Stimulated activated CD8-positive, alpha-beta memory T cell treated with anti-CD3 and anti-CD28 coated beads, Interleukin-4, amount 100 ng/mL, for 48 hours (primary cell): ENCODE measurements around the gene LLGL1.
A peak's percentile ranks its signal among the peaks of the same experiment; 100 is the strongest.
"Not testable (repeated sequence)": the region's sequence is repeated elsewhere in the genome, so short reads cannot be mapped to it uniquely, and the experiment has no call there.

Experiments used
- DNase-seq: peaks from one replicate; pipeline ENCODE4 v3.0.0-alpha.2; 2020

The LLGL1 gene

GRCh38 chr17:18194804-18195203, 30.6 kb upstream of the LLGL1 start:
- DNase-seq, result no peak

GRCh38 chr17:18195246-18195645, 30.2 kb upstream of the LLGL1 start:
- no peak for DNase-seq

- DNase-seq, result no peak
Measured at GRCh38 chr17:18197535-18198194, 27.8 kb upstream of the LLGL1 start.

GRCh38 chr17:18198530-18198929, 26.9 kb upstream of the LLGL1 start:
- no peak for DNase-seq

GRCh38 chr17:18201108-18201507, 24.3 kb upstream of the LLGL1 start:
- no peak for DNase-seq

DNA sequence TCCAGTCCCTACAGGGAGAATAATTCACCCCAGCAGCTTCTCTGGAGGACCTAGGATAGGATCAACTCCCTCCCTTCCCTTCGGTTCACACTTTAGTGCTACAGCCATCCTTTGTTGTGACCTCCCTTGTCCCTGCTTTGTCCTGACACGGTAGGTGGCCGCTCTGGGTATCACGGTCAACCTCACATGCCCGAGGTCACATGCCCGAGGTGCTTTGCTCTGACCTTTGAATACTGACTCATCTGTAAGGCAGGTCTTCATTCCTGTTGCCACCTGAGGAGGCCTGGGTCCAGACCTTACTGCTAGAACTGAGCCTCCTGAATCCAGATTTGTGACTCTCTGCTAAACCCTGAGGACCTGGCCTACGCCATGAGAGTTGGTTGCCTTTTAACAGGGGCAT, 22.1 kb upstream of the LLGL1 start:
- no peak for DNase-seq

DNA sequence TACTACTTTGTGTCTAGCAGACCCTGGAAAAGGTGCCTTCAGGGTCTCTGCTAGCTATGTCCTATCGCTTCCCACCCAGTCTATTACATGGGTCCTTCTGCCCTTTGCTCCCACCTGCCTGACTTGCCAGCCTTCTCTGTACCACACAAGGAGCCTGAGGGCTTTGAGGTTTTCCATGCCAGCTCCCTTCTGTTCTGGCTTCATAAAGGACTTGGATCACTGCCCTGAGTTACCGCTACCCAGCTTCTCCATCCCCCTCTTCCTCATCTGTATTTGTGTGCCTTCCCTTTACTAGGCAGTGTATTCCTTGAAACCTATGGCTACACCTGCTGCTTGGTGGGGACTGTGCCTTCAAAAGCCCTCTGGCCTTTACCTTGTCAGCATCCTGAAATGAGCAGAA, 19.6 kb upstream of the LLGL1 start:
- DNase-seq, result no peak

- no peak for DNase-seq
Measured at GRCh38 chr17:18206962-18207361, 18.5 kb upstream of the LLGL1 start.

- DNase-seq, result no peak
Measured at GRCh38 chr17:18208092-18208491, 17.3 kb upstream of the LLGL1 start.

GRCh38 chr17:18213666-18214270, 11.7 kb upstream of the LLGL1 start:
- no peak for DNase-seq

DNA sequence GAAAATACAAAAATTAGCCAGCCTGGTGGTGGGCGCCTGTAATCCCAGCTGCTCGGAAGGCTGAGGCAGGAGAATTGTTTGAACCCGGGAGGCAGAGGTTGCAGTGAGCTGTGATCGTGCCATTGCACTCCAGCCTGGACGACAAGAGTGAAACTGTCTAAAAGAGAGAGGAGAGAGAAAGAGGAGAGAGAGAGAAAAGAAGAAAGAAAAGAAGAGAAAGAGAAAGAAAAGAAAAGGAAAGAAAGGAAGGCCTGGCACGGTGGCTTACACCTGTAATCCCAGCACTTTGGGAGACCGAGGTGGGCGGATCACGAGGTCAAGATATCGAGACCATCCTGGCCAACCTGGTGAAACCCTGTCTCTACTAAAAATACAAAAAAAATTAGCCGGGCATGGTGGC, 8.5 kb upstream of the LLGL1 start:
- DNase-seq, result not testable (repeated sequence)

GRCh38 chr17:18217412-18218015, 7.9 kb upstream of the LLGL1 start:
- DNase-seq, result peak; percentile 89

GRCh38 chr17:18218756-18219415, 6.5 kb upstream of the LLGL1 start:
- no peak for DNase-seq

GRCh38 chr17:18224053-18224386, 1.4 kb upstream of the LLGL1 start:
- no peak for DNase-seq

- DNase-seq, result no peak
Measured at GRCh38 chr17:18224387-18225120, 881 bp upstream of the LLGL1 start.

GRCh38 chr17:18225642-18226283, 328 bp downstream of the LLGL1 start:
- no peak for DNase-seq

- peak; percentile 33 for DNase-seq
Measured at GRCh38 chr17:18226284-18226945, 980 bp downstream of the LLGL1 start.

GRCh38 chr17:18227635-18228034, 2.2 kb downstream of the LLGL1 start:
- DNase-seq, result no peak

DNA sequence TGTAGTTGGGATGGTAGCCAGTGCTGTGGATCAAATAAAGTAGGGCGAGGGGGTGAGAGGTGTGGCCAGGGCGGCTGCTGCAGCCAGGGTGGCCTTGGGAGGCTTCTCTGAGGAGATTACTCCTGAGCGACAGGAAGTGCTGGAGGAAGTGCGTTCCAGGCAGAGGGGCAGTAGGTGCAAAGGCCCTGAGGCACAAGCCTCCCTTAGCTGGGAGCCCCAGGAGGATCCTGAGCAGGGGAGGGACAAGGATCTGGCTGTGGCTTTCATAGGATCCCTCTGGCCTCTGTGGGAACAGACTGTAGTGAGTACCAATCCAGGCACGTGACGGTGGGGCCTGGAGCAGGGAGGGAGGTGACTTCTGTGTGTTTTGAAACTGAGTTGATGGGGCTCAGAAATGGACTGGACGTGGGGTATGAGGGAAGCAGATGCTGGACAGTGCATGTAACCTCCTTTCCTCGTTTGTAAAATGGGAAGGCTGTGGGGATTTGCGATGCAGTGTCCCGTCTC, 2.8 kb downstream of the LLGL1 start:
- DNase-seq, result no peak

GRCh38 chr17:18229254-18229653, 3.8 kb downstream of the LLGL1 start:
- no peak for DNase-seq

DNA sequence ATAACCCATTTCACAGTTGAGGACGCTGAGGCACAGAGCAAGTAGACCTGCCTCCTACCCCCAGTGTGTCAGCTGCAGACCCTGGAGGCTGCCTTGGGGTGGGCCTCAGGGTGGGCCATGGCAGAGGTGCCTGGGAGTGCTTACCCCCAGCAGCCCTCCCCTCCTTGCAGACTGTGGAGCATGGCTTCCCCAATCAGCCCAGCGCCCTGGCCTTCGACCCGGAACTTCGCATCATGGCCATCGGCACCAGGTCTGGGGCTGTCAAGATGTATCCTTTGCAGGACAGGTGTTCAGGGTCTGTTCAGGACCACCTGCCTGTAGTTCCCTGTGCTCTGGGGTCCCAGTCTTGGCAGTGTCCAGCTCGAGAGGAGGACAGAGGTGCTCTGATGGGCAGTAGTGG, 4.3 kb downstream of the LLGL1 start:
- no peak for DNase-seq
